Bronchial epithelial cell (primary cell): ENCODE data around the gene NDUFB6. TPM values are rescaled to one million over a fixed set of nuclear protein-coding genes. Genes with fewer than 3 reads are reported as not detected.

ENCODE experiments used
- DNase-seq: peaks from one replicate; pipeline ENCODE4 v3.0.0-alpha.2; 2010; ENCODE audit warnings: low read depth
- FAIRE-seq: peaks from 2 replicates; lab custom pipeline; 2011; peaks lifted over from hg19 to GRCh38; lab: Jason Lieb, UNC
- H3K27me3 ChIP-seq: 2 replicates; pipeline ENCODE4 v1.5.1; 2011; ENCODE audit warnings: low read length; ENCODE audit not compliant: control insufficient read depth, insufficient read depth
- H3K36me3 ChIP-seq: 2 replicates; pipeline ENCODE4 v1.5.1; 2011; ENCODE audit warnings: low read length; ENCODE audit not compliant: control insufficient read depth, insufficient read depth
- H3K4me3 ChIP-seq: 2 replicates; pipeline ENCODE4 v1.5.1; 2011; ENCODE audit warnings: mild to moderate bottlenecking, low read depth, low read length, control low read depth
- total RNA-seq: library from RNA; depleted of rRNA; stranded (reverse); fragments of >200 nt; gene quantifications from 2 replicates; pipeline ENCODE4 v1.2.1, GENCODE V29; 2014
- TF ChIP-seq, protein P1 (sequence below): IDR thresholded peaks from 2 replicates; pipeline ENCODE4 v1.5.1; 2011; ENCODE audit warnings: mild to moderate bottlenecking, moderate library complexity, low read length, control low read depth, inconsistent platforms; ENCODE audit not compliant: insufficient read depth, severe bottlenecking

The NDUFB6 gene
- total RNA-seq, 1 donor from 2014 or later, result 16.8 TPM

DNA sequence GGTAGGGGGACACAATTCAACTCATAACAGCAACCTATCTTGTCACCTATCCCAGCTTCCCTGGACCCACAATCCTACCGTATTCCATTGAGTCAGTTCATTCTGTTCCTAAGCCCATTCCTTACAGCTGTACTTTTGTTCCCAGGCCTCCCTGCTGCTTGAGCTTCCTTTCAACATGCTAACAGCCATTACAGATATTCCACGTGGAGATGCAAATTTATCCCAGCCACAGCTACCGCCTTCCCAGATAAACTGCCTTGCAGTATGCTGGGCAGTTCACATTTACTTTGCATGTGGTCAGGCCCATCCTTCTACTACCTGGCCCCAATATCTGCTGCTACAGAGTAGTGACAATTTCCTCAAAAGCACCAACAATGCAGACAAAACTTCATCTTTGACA, 70.0 kb downstream of the NDUFB6 start:
- FAIRE-seq, result no peak
- no peaks in the 10 kb centered on the region for H3K27me3 ChIP-seq
- H3K4me3 ChIP-seq, result no peak overlapping the region
- no peaks in the 10 kb centered on the region for H3K36me3 ChIP-seq
- TF ChIP-seq, protein P1, sequence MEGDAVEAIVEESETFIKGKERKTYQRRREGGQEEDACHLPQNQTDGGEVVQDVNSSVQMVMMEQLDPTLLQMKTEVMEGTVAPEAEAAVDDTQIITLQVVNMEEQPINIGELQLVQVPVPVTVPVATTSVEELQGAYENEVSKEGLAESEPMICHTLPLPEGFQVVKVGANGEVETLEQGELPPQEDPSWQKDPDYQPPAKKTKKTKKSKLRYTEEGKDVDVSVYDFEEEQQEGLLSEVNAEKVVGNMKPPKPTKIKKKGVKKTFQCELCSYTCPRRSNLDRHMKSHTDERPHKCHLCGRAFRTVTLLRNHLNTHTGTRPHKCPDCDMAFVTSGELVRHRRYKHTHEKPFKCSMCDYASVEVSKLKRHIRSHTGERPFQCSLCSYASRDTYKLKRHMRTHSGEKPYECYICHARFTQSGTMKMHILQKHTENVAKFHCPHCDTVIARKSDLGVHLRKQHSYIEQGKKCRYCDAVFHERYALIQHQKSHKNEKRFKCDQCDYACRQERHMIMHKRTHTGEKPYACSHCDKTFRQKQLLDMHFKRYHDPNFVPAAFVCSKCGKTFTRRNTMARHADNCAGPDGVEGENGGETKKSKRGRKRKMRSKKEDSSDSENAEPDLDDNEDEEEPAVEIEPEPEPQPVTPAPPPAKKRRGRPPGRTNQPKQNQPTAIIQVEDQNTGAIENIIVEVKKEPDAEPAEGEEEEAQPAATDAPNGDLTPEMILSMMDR, result no peak
- DNase-seq, result no peak

Other genes starting within 250 kb of the NDUFB6 start
- 11.8 and 12.9 TPM in 2 replicates for gene ACO1, start 188.5 kb downstream of the NDUFB6 start, total RNA-seq
- 1.8 and 2.9 TPM in 2 replicates for gene RIGI, start 47.0 kb downstream of the NDUFB6 start, total RNA-seq
- gene SMIM27, start 20.8 kb downstream of the NDUFB6 start, total RNA-seq, result 1.3 and 3.1 TPM in 2 replicates
- 37.9 and 47.5 TPM in 2 replicates for gene TOPORS, start 20.6 kb downstream of the NDUFB6 start, total RNA-seq
- under 0.01 TPM in 1 of 2 replicates, not detected in the other for gene TAF1L, start 62.5 kb upstream of the NDUFB6 start, total RNA-seq
- gene TMEM215, start 210.4 kb upstream of the NDUFB6 start, total RNA-seq, result not detected in 2 replicates